BLaER1 treated with 17β-estradiol and CSF1 and Interleukin-3, amounts not matched to agents 10 nM and 100 nM (cell line): ENCODE results near the gene ACOX3.

Source experiments
- H3K27ac ChIP-seq, 11 experiments: shearing (Covaris generic); formaldehyde crosslinking; 2 replicates each; pipeline ENCODE4 v1.8.1; 2022
- H3K27me3 ChIP-seq, 11 experiments: shearing (Covaris generic); formaldehyde crosslinking; 2 replicates each; pipeline ENCODE4 v1.8.1; 2022
- H3K36me3 ChIP-seq, 11 experiments: shearing (Covaris generic); formaldehyde crosslinking; 2 replicates each; pipeline ENCODE4 v1.8.1; 2022
- H3K4me1 ChIP-seq, 10 experiments: shearing (Covaris generic); formaldehyde crosslinking; 2 replicates each; pipeline ENCODE4 v1.8.1; 2022
- H3K4me2 ChIP-seq, 11 experiments: shearing (Covaris generic); formaldehyde crosslinking; 2 replicates each; pipeline ENCODE4 v1.8.1; 2022
- H3K4me3 ChIP-seq, 10 experiments: shearing (Covaris generic); formaldehyde crosslinking; 2 replicates each; pipeline ENCODE4 v1.8.1; 2022
- H3K9ac ChIP-seq, 11 experiments: shearing (Covaris generic); formaldehyde crosslinking; 2 replicates each; pipeline ENCODE4 v1.8.1; 2022
- H3K9me3 ChIP-seq, 11 experiments: shearing (Covaris generic); formaldehyde crosslinking; replicated peaks in 1 of 11; 2 replicates each; pipeline ENCODE4 v1.8.1; 2022
- H4K20me1 ChIP-seq, 11 experiments: shearing (Covaris generic); formaldehyde crosslinking; 2 replicates each; pipeline ENCODE4 v1.8.1; 2022
- Cebpa-rat ChIP-seq, 11 experiments: shearing (Covaris generic); IDR thresholded peaks; 2 replicates each; pipeline ENCODE4 v1.8.1; 2022

The ACOX3 gene

GRCh38 chr4:8385611-8386010, 54.9 kb downstream of the ACOX3 start:
- Histone ChIP-seq H3K4me1 (peaks cover 69 to 100% (median 99%) of the 10 kb centered on the region in 10 experiments), H3K4me3 (peak overlapping the region in 9 of 10 experiments; percentile 17 to 53 (median 30); a peak in 16 of 20 replicates), H3K9me3 (no peaks in the 10 kb centered on the region), H3K27me3 (peaks cover 0 to 18% (median 0%) of the 10 kb centered on the region in 11 experiments; a peak in 4 of 22 replicates), H3K4me2 (peak overlapping the region; percentile 68 to 99 (median 93)), H3K27ac (peak overlapping the region in 10 of 11 experiments; percentile 52 to 92 (median 81); a peak in 20 of 22 replicates), H4K20me1 (no peaks in the 10 kb centered on the region; a peak in 1 of 22 replicates), H3K36me3 (peaks cover 0 to 19% (median 0%) of the 10 kb centered on the region in 11 experiments; a peak in 7 of 22 replicates), H3K9ac (peak overlapping the region in 9 of 11 experiments; percentile 34 to 83 (median 68); a peak in 17 of 22 replicates)
- no peak for TF ChIP-seq Cebpa-rat (IDR thresholded peaks at IDR 0.05)

DNA sequence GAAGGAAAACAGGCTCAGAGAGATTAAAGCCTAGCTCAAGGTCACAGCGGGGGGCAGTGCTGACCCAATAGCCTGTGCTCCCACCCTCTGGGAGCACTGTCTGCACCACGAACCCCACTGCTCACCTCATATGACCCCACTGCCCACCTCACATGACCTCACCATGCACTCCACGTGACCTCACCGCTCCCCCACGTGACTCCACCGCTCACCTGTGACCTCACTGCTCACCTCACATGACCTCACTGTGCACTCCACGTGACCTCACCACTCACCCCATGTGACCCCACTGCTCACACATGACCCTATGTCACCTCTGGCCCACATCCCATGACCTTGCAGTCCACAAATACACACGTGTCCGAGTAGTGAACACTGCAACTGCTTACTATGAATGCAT, 55.4 kb downstream of the ACOX3 start:
- Histone ChIP-seq H3K36me3 (peaks cover 0 to 24% (median 0%) of the 10 kb centered on the region in 11 experiments; a peak in 10 of 22 replicates), H3K4me2 (peak overlapping the region; percentile 68 to 99 (median 93)), H3K4me3 (peak overlapping the region in 6 of 10 experiments; percentile 17 to 53 (median 28); a peak in 9 of 20 replicates), H3K9me3 (no peaks in the 10 kb centered on the region), H4K20me1 (no peaks in the 10 kb centered on the region; a peak in 1 of 22 replicates), H3K27me3 (peaks cover 0 to 18% (median 0%) of the 10 kb centered on the region in 11 experiments; a peak in 4 of 22 replicates), H3K27ac (peak overlapping the region; percentile 25 to 92 (median 81); a peak in 20 of 22 replicates), H3K4me1 (peaks cover 64 to 100% (median 99%) of the 10 kb centered on the region in 10 experiments), H3K9ac (peak overlapping the region in 10 of 11 experiments; percentile 2 to 83 (median 68); a peak in 17 of 22 replicates)
- TF ChIP-seq Cebpa-rat (IDR thresholded peaks at IDR 0.05) = no peak

GRCh38 chr4:8384397-8385060, 56.0 kb downstream of the ACOX3 start:
- Histone ChIP-seq H3K4me3 (peak overlapping the region in 4 of 10 experiments; percentile 24 to 53 (median 32); a peak in 8 of 20 replicates), H3K36me3 (peaks cover 0 to 30% (median 4%) of the 10 kb centered on the region in 11 experiments; a peak in 11 of 22 replicates), H3K27me3 (peaks cover 0 to 18% (median 0%) of the 10 kb centered on the region in 11 experiments; a peak in 4 of 22 replicates), H3K9ac (peak overlapping the region in 10 of 11 experiments; percentile 2 to 83 (median 68); a peak in 17 of 22 replicates), H3K9me3 (no peaks in the 10 kb centered on the region), H3K4me1 (peaks cover 60 to 100% (median 98%) of the 10 kb centered on the region in 10 experiments), H3K27ac (peak overlapping the region; percentile 25 to 92 (median 81); a peak in 20 of 22 replicates), H3K4me2 (peak overlapping the region; percentile 68 to 99 (median 93)), H4K20me1 (no peaks in the 10 kb centered on the region; a peak in 1 of 22 replicates)
- no peak for TF ChIP-seq Cebpa-rat (IDR thresholded peaks at IDR 0.05)

- H3K9ac ChIP-seq = peak overlapping the region in 10 of 11 experiments; percentile 2 to 83 (median 68); a peak in 18 of 22 replicates
- peak overlapping the region in 10 of 11 experiments; percentile 23 to 92 (median 81); a peak in 20 of 22 replicates for H3K27ac ChIP-seq
- H3K9me3 ChIP-seq = no peaks in the 10 kb centered on the region
- no peaks in the 10 kb centered on the region; a peak in 1 of 22 replicates for H4K20me1 ChIP-seq
- H3K4me3 ChIP-seq = peak overlapping the region in 6 of 10 experiments; percentile 1 to 56 (median 37); a peak in 12 of 20 replicates
- peak overlapping the region; percentile 68 to 99 (median 93) for H3K4me2 ChIP-seq
- peaks cover 0 to 29% (median 7%) of the 10 kb centered on the region in 11 experiments; a peak in 12 of 22 replicates for H3K36me3 ChIP-seq
- TF ChIP-seq Cebpa-rat (IDR thresholded peaks at IDR 0.05) = no peak
- peaks cover 0 to 18% (median 0%) of the 10 kb centered on the region in 11 experiments; a peak in 4 of 22 replicates for H3K27me3 ChIP-seq
- H3K4me1 ChIP-seq = peaks cover 60 to 100% (median 98%) of the 10 kb centered on the region in 10 experiments
These were observed 56.9 kb downstream of the ACOX3 start for GRCh38 chr4:8383451-8384160.

- peak overlapping the region in 10 of 11 experiments; percentile 23 to 92 (median 81); a peak in 20 of 22 replicates for H3K27ac ChIP-seq
- peaks cover 60 to 100% (median 96%) of the 10 kb centered on the region in 10 experiments for H3K4me1 ChIP-seq
- H3K4me3 ChIP-seq = peak overlapping the region in 6 of 10 experiments; percentile 1 to 56 (median 37); a peak in 12 of 20 replicates
- H3K4me2 ChIP-seq = peak overlapping the region; percentile 68 to 99 (median 93)
- peaks cover 0 to 26% (median 7%) of the 10 kb centered on the region in 11 experiments; a peak in 10 of 22 replicates for H3K36me3 ChIP-seq
- no peaks in the 10 kb centered on the region; a peak in 1 of 22 replicates for H4K20me1 ChIP-seq
- no peak for TF ChIP-seq Cebpa-rat (IDR thresholded peaks at IDR 0.05)
- no peaks in the 10 kb centered on the region for H3K9me3 ChIP-seq
- H3K27me3 ChIP-seq = peaks cover 0 to 16% (median 0%) of the 10 kb centered on the region in 11 experiments; a peak in 4 of 22 replicates
- H3K9ac ChIP-seq = peak overlapping the region in 8 of 11 experiments; percentile 58 to 83 (median 74); a peak in 17 of 22 replicates
These were observed 57.5 kb downstream of the ACOX3 start for GRCh38 chr4:8383016-8383415.

GRCh38 chr4:8381814-8382581, 58.5 kb downstream of the ACOX3 start:
- Histone ChIP-seq H3K4me3 (peak overlapping the region in 3 of 10 experiments; percentile 9 to 20 (median 16); a peak in 3 of 20 replicates), H3K27me3 (peaks cover 0 to 7% (median 0%) of the 10 kb centered on the region in 11 experiments; a peak in 3 of 22 replicates), H3K9me3 (no peaks in the 10 kb centered on the region), H3K27ac (peak overlapping the region in 10 of 11 experiments; percentile 29 to 92 (median 81); a peak in 18 of 22 replicates), H3K36me3 (peaks cover 0 to 27% (median 7%) of the 10 kb centered on the region in 11 experiments; a peak in 11 of 22 replicates), H3K4me2 (peak overlapping the region; percentile 68 to 99 (median 93)), H3K9ac (peak overlapping the region in 9 of 11 experiments; percentile 22 to 80 (median 65); a peak in 18 of 22 replicates), H4K20me1 (peaks cover 0 to 9% (median 0%) of the 10 kb centered on the region in 11 experiments; a peak in 2 of 22 replicates), H3K4me1 (peaks cover 57 to 100% (median 94%) of the 10 kb centered on the region in 10 experiments)
- TF ChIP-seq Cebpa-rat (IDR thresholded peaks at IDR 0.05) = no peak
